RPMI7951 (cell line): ENCODE data around the gene PLPP1. TPM values are rescaled to one million over a fixed set of nuclear protein-coding genes. Genes with fewer than 3 reads are reported as not detected.

Experiments used
- DNase-seq: peaks from one replicate; pipeline ENCODE4 v3.0.0-alpha.2; 2012; ENCODE audit warnings: low read depth
- total RNA-seq: library from RNA; depleted of rRNA; stranded (reverse); fragments of >200 nt; shearing (Covaris generic); gene quantifications from 2 replicates; pipeline ENCODE4 v1.2.3, GENCODE V29; 2014; rRNA removed

Gene PLPP1
- total RNA-seq = 26.7 and 30.3 TPM in 2 replicates

- DNase-seq = peak; percentile 85
These were observed at the start of gene PLPP1 for GRCh38 chr5:55534436-55535198. PLPP1 (minus strand) TSS chr5:55534964; CDS start chr5:55534629, 335 bp downstream.

GRCh38 chr5:55583578-55583977 is 48.8 kb upstream of the PLPP1 start:
- DNase-seq = no peak

- DNase-seq = no peak
These were observed 47.5 kb upstream of the PLPP1 start for GRCh38 chr5:55582256-55582655.

DNA sequence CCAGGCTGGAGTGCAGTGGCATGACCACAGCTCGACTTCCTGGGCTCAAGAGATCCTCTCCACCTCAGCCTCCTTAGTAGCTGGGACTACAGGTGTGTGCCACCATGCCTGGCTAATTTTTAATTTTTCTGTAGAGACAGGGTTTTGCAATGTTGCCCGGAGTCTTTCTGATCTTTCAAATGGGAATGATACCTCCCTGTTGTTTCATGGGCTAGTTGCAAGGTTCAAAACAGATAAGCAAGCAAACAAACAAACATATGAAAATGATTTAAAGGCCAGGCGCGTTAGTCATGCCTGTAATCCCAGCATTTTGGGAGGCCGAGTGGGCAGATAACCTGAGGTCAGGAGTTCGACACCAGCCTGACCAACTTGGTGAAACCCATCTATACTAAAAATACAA is 45.3 kb upstream of the PLPP1 start:
- DNase-seq = no peak

GRCh38 chr5:55578771-55579170 is 44.0 kb upstream of the PLPP1 start:
- DNase-seq = no peak

DNA sequence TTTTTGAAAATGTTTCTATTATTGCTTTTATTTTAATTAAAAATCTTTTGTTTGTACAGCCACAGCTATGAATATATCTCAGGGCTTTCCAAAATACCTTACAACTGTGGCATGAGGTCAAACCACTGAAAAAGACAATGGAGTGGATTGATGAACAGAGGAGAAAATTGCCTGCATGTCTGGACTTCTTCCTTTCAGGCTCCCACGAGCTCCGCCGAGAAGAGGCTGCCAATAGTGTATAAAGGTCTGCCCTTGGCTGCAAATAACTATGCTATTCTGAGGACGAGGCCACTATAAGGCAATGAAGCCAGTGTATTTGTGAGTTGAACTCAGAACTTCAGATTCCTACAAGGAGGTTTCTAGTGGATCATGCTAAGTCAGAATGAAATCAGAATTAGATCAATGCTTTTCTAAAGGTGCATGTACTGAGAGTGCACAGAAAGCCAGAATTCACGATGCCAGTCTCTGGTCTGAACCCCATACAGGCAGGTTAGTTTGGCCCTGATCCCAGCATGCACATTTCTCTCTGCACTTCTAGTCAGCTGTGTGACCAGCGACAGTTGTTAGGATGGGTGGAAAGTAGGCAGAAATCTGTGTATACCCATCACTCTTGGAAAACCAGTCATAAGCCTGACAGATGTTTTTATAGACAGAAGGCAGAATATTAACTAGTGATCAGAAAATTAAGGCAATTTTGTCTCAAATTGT is 42.7 kb upstream of the PLPP1 start:
- DNase-seq = peak; percentile 16

GRCh38 chr5:55576661-55577060 is 41.9 kb upstream of the PLPP1 start:
- no peak for DNase-seq

DNA sequence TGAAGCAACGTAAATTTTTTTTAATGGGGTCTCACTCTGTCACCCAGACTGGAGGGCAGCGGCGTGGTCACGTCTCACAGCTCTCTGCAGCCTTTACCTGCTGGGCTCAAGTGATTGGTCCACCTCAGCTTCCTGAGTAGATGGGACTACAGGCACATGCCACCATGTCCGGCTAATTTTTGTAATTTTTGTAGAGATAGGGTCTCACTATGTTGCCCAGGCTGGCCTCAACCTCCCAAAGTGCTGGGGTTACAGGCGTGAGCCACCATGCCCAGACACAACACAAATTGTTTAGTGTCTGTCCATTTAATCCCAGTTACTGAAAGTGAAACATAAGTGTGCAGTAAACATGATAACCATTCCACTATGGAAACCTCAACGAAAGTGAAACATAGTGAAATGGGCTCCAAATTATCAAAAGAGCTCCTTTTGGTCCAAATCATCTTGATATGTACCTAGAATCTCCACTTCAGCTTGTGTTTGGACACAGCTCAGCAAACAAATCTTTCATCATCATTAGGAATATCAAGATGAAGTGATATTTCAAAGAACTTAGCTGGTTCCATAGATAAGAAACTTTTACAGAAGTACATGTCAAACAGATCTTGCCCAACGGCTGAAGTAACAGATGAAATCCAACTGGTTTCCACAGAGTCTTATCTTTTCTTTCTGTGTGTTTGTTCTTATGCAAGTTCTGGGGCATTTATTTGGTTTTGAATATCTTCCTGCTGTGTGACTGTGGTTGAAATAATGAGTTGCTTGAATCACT is 41.2 kb upstream of the PLPP1 start:
- no peak for DNase-seq

- DNase-seq = no peak
These were observed 37.8 kb upstream of the PLPP1 start for GRCh38 chr5:55572600-55572999.

DNA sequence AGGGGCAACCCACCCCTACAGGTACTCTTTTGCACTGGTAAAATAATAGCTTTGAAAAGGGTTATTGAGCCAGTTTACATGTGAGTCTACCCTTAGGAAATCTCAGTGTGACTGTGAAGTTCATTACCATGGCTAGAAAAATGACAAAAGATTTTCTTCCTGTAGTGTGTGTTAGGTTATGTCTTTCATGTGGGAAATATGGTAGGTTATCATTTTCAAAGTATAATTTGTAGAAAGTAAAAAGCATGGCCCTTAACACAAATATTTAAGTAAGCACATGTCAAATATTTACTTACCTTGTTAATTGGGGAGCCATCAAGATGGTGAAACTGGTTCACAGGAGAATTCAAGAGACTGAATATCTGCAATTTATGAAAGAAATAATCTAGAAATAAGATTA is 37.3 kb upstream of the PLPP1 start:
- DNase-seq = no peak

DNA sequence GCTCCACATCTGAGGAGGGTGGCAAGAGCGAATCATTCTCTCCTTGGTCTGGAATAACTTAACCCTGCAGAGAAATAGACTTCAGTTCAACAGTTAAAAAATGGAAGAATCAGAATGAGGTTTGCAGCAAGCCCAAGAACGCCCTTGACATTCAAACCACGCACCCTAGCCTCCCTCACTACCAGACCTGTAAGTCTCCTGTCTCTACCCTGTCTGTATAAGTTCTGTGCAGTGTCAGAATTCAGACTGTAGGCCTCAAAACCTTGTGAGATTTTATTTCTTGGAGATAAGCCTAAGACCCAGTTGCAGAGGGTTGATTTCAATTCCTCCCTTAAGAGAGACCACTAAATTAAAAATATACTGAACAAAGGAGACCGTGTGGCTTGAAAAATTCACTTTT is 35.8 kb upstream of the PLPP1 start:
- no peak for DNase-seq

GRCh38 chr5:55570026-55570425 is 35.3 kb upstream of the PLPP1 start:
- DNase-seq = peak; percentile 11

GRCh38 chr5:55569513-55569865 is 34.7 kb upstream of the PLPP1 start:
- no peak for DNase-seq

GRCh38 chr5:55568654-55569512 is 34.1 kb upstream of the PLPP1 start:
- no peak for DNase-seq

DNA sequence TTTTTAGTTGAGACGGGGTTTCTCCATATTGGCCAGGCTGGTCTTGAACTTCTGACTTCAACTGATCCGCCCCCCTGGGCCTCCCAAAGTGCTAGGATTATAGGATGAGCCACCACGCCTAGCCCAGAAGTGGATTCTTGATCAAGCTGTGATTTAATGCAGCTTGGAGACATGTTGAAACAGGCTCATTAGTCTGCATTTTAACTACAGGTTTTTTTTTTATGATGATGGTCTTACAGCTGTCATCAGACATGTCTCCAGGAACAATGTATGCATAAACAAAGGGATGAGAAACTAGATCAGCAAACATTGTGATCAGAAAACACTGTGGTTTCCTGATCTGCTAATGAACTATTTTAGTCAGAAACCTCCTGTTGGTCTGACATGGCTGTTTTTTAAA is 30.0 kb upstream of the PLPP1 start:
- DNase-seq = no peak

- no peak for DNase-seq
These were observed 23.7 kb upstream of the PLPP1 start for GRCh38 chr5:55558484-55558883.

- no peak for DNase-seq
These were observed 22.4 kb upstream of the PLPP1 start for GRCh38 chr5:55557123-55557522.

- no peak for DNase-seq
These were observed 19.9 kb upstream of the PLPP1 start for GRCh38 chr5:55554585-55555202.

DNA sequence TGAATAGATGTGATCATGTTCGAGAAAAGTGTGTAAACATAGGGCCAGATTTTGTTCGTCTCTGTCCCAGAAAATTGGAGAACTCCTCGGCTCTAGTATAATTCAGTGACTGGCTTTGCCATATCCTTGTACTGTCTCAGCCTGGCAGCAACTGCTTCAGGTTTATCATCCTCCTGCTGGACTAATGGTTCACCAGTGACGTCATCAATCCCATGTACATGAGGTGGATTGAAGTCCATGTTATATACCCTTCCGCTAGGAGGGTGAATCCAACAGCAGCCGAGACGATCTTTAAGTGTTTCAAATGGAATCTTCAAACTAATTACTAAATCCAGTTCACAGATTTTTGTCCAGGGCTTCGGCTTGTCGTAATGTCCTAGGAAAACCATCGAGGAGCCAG is 17.1 kb upstream of the PLPP1 start:
- DNase-seq = no peak

- DNase-seq = no peak
These were observed 16.6 kb upstream of the PLPP1 start for GRCh38 chr5:55551358-55551757.

GRCh38 chr5:55547781-55548180 is 13.0 kb upstream of the PLPP1 start:
- DNase-seq = no peak
